GM11168 (cell line): ENCODE data around the gene RNU6-9.
"Not testable (repeated sequence)": the region's sequence is repeated elsewhere in the genome, so short reads cannot be mapped to it uniquely, and the experiment has no call there.

Experiments
- in situ Hi-C: fragments of 300-500 bp; cut with MboI; formaldehyde crosslinking; loops from one replicate; pipeline ENCODE4 v1.12.0; 2022; ENCODE audit warnings: low sequenced_read_pairs; ENCODE audit not compliant: unreplicated experiment

The RNU6-9 gene

GRCh38 chr19:892894-893689 is at the start of gene RNU6-9, which contains the start of gene MED16:
RNU6-9 (plus strand) TSS chr19:893484.
MED16 (minus strand) TSS chr19:893187; CDS start chr19:891131, 2,056 bp downstream.
- in situ Hi-C loops: no loop called here

- in situ Hi-C loops: no loop called here
Observed at GRCh38 chr19:843836-844545, 49.3 kb upstream of the RNU6-9 start.

GRCh38 chr19:844546-844971 is 48.7 kb upstream of the RNU6-9 start:
- in situ Hi-C loops: no loop called here

- in situ Hi-C loops: no loop called here
Observed at GRCh38 chr19:845707-846521, 47.4 kb upstream of the RNU6-9 start.

- in situ Hi-C loops: no loop called here
Observed at GRCh38 chr19:848386-848921, 44.8 kb upstream of the RNU6-9 start.

- in situ Hi-C loops: not testable (repeated sequence)
Observed at GRCh38 chr19:849195-849594, 44.1 kb upstream of the RNU6-9 start.

- in situ Hi-C loops: no loop called here
Observed at GRCh38 chr19:850221-850978, 42.9 kb upstream of the RNU6-9 start.

GRCh38 chr19:850979-851335 is 42.3 kb upstream of the RNU6-9 start:
- in situ Hi-C loops: no loop called here

GRCh38 chr19:852136-853013 is 40.9 kb upstream of the RNU6-9 start, which contains the start of gene ELANE:
ELANE (plus strand) TSS chr19:852303; CDS start chr19:852329, 26 bp downstream.
- in situ Hi-C loops: no loop called here

GRCh38 chr19:853014-853585 is 40.2 kb upstream of the RNU6-9 start:
- in situ Hi-C loops: no loop called here

GRCh38 chr19:853614-854220 is 39.6 kb upstream of the RNU6-9 start:
- in situ Hi-C loops: not testable (repeated sequence)

GRCh38 chr19:854549-854948 is 38.7 kb upstream of the RNU6-9 start:
- in situ Hi-C loops: no loop called here

GRCh38 chr19:855142-855541 is 38.1 kb upstream of the RNU6-9 start:
- in situ Hi-C loops: loop anchor here (5.0 kb wide), 1 partner anchor 67 kb away; no protein-coding TSS in a partner anchor

GRCh38 chr19:855566-856120 is 37.6 kb upstream of the RNU6-9 start:
- in situ Hi-C loops: loop anchor here (5.0 kb wide), 1 partner anchor 67 kb away; no protein-coding TSS in a partner anchor

GRCh38 chr19:858284-858683 is 35.0 kb upstream of the RNU6-9 start:
- in situ Hi-C loops: loop anchor here (5.0 kb wide), 1 partner anchor 64 kb away; no protein-coding TSS in a partner anchor

- in situ Hi-C loops: loop anchor here (5.0 kb wide), 1 partner anchor 63 kb away; no protein-coding TSS in a partner anchor
Observed at GRCh38 chr19:858868-859843, 34.1 kb upstream of the RNU6-9 start, which contains the start of gene CFD. CFD (plus strand) TSS chr19:859664; CDS start chr19:859690, 26 bp downstream.
